ENCODE data around the gene PHC2. TPM values are rescaled to one million over a fixed set of nuclear protein-coding genes. Genes with fewer than 3 reads are reported as not detected.
"Not testable (repeated sequence)": the region's sequence is repeated elsewhere in the genome, so short reads cannot be mapped to it uniquely, and the experiment has no call there.

Gene PHC2
- total RNA-seq, 1 donor from 2014 or later, result 35.5 TPM

DNA sequence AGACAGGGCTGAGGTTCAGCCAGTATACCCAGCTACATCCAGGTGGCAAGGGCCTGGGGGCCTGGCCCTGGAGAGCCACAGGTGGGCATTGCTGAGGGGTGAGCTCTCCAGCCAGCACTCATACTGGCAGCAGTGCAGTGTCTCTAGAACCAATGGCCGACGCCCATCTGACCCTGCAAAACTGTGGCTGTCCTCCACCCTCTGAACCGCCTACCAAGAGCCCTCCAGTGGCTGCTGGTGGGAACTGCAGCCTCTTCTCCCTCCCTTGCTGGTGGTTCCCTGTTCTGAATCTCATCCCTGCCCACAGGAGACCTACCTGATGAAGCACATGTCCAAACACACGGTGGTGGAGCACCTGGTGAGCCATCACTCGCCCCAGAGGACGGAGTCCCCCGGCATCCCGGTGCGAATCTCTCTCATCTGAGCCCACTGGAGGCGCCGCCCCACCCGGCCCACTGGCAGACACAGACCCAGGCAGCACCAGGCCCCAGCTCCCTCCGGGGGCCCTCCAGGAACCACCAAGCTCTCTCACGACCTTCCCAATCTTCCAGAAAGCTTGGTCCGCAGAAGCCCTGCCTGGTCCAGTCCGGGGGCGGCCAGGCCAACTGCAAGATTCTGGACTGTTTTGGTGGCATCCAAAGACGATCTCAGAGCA lies 132.1 kb downstream of the PHC2 start:
- DNase-seq (ENCODE audit: low spot score in 2 of 2) (peak in 1 of 2 donors; percentile 74), FAIRE-seq (no peak)

DNA sequence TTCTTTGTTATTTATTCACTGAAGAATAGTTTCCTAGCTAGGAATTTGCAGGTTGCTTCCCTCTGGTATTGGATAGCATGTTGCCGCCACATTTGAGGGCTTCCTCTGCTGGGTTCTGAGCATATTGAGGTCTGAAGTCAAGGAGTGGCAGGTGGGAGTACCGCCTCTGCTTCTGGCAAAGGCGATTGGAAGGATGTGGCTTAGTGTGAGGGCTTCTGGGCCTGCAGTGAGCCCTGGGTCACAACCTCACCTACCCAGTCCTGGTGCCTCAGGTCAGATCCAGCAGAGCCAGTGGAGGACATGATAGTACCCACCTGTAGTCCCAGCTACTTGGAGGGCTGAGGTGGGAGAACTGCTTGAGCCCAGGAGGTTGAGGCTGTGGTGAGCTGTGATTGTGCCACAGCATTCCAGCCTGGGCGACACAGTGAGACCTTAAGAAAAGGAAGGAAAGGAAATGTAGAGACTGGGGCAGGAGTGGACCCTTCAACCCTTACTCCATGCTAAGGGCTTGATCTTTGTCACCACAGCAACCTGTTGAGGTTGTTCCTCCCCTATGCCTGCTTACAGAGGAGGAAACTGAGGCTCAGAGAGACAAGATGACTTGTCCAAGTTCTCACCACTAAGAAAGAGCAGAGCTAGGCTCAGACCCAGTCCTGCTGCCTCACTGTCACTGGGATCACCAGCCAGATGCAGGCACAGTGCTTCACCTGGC lies 132.8 kb downstream of the PHC2 start:
- no peak for FAIRE-seq
- no peak for DNase-seq (ENCODE audit: low spot score in 2 of 2)

DNA sequence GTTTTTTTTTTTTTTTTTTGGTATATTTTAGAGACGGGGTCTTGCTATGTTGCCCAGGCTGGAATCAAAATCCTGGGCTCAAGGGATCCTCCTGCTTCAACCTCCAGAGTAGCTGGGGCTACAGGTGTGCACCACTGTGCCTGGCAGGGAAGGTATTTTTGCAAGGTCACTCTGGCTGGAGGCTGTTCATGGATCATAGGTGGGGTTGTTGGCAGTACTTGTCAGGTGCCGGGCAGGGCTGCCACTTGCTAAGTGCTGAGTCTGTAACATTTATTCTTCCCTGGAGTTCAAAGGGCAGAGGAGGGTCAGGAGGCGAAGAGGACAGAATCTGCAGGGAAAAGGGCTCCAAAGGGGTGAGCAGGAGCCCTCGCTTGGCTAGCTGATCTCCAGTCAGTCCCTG lies 134.1 kb downstream of the PHC2 start:
- FAIRE-seq (no peak), DNase-seq (ENCODE audit: low spot score in 2 of 2) (no peak)

DNA sequence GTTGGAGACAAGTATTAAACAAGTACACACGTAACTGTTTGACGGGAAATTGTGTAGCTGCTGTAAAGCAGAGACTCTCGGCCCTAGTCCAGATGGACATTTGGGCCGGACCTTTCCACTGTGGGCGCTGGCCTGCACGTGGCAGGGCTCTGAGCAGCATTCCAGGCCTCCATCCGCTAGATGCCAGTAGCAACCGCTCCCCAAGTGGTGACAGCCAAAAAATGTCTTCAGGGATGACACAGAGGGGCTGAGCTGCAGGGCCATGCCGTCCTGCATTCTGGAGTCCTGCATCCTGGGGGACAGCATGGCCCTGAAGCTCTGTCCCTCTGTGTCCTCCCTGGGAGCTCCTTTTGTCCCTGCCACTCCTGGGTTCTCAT lies 134.8 kb downstream of the PHC2 start:
- DNase-seq (ENCODE audit: low spot score in 2 of 2), result no peak

DNA sequence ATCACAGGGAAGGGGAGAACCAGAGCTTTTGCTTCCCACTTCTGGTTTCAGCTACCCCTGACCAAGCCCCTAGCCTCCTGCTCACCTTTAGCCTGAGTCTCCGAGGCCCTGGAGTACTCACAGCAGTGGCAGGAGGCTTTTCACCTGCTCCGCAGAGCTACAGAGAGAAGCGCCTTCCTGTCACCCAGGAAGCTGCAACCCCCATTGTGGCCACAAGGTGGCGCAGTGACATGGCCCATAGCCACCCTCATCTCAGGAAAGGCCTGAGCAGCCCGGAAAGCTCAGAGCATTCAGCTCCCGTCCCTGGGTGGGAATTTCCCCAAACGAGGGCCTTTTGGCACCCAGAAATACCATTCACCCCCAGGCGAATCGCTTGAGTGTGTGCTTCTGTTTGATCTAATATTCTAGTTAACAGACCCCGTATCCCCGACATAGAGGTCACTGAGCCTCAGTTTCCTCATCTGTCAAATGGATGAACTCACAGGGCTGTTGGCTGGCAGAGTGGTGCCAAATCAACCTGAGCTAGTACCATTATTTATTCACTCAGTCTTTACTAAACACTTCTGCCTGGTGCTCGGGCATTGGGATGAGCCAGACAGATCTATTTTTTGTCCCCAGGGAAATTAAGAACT lies 135.3 kb downstream of the PHC2 start:
- peak; percentile 76 to 84 for DNase-seq (ENCODE audit: low spot score in 2 of 2)
- FAIRE-seq, result no peak

More for the DNA sequence above, 134.8 kb downstream of the PHC2 start:
- FAIRE-seq, result no peak

DNA sequence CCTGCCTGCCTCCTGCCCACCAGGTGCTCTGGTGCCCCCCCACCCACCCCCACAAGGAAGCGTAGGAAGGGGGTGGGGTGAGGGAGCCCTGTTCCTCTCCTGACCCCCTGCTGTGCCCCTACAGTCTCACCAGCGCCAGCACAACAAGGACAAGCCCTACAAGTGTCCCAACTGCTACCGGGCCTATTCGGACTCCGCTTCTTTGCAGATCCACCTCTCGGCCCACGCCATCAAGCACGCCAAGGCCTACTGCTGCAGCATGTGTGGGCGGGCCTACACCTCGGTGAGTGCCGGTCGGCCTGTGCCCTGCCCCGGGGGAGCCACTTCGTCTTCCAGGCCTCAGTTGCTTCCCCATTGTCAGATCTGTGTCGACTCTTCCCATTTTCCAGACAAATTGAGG lies 135.9 kb downstream of the PHC2 start:
- no peak for FAIRE-seq
- no peak for DNase-seq (ENCODE audit: low spot score in 2 of 2)

DNA sequence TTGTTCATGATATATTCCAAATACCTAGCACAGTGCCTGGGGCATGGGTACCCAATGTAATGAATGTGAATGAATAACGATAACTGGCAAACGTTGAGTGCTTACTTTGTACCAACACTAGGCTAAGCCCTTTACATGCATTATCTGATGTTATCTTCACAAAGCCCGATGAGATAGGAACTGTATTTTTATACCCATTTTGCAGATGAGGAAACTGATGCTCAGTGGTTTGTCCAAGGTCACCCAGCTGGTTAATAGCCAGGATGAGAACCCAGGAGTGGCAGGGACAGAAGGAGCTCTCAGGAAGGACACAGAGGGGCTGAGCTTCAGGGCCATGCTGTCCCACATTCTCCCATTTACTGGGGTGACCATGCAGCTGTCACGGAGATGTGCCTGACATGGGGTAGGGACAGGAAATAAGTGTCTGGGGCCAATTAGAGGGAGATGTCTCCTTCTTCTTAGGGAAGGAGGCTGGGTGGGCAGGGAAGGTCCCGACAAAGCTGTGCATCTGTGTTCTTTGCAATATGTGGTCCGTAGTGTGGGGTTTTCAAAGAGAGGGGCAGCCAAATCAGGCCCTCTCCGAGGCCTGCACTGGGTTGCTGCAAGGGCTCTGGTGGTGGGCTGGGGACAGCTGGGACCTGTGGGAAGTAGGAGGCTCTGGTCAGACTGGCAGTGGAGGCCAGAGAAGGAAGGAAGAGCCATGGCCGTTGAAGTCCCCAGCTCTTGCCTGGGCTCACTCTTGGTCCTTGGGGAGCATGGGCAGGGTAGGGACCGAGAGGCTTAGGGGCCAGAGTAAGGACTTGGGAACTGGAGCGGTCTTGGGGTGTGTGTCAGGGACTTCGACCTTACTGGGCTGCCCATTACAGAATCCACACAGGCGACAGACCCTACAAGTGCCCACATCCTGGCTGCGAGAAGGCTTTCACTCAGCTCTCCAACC lies 136.6 kb downstream of the PHC2 start:
- FAIRE-seq (no peak), DNase-seq (ENCODE audit: low spot score in 2 of 2) (no peak)

DNA sequence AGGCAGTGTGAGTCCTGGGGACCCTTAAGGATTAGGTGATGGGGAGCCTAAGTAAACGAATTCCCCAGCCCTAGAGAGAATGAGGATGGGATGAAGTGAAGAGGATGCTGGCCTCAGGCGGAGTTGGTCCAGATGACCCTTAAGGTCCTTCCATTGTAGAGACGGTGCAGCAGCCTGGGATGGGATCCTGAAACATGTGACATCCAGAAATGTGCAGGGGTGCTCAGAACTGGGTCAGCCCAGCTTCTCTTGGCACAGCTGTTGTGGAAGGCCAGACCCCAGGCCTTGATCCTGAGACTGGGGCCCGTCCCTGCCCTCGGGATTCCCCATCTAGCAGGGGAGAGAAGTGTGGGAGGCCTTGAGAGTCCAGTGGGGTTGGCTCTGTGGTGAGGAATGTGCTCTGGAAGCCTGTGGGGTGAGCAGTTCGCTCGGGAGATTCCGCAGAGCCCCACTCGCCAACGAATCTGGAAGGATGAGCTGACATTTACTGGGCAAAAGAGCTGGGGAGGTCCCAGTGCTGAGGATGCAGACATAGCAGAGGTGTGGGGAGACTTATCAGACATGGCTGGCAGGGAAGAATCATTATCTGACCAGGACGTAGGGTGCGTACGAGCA lies 138.1 kb downstream of the PHC2 start:
- FAIRE-seq (no peak), DNase-seq (ENCODE audit: low spot score in 2 of 2) (no peak)

DNA sequence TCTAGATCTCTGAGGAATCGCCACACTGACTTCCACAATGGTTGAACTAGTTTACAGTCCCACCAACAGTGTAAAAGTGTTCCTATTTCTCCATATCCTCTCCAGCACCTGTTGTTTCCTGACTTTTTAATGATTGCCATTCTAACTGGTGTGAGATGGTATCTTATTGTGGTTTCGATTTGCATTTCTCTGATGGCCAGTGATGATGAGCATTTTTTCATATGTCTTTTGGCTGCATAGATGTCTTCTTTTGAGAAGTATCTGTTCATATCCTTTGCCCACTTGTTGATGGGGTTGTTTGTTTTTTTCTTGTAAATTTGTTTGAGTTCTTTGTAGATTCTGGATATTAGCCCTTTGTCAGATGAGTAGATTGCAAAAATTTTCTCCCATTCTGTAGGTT lies 140.3 kb downstream of the PHC2 start:
- not testable (repeated sequence) for DNase-seq (ENCODE audit: low spot score in 2 of 2); FAIRE-seq

DNA sequence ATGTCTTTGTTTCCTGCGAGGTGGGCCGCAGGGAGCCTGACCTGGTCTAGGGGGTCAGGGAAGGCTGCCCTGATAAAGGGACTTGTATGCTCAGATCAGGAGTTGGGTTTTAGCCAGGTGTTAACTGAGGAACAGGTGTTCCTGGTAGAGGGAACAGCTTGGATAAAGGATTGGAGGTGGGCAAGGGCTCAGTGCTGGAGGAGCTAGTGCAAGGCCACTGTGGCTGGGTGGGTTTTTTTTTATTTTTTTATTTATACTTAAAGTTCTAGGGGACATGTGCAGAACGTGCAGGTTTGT lies 141.1 kb downstream of the PHC2 start:
- FAIRE-seq (no peak), DNase-seq (ENCODE audit: low spot score in 2 of 2) (no peak)

DNA sequence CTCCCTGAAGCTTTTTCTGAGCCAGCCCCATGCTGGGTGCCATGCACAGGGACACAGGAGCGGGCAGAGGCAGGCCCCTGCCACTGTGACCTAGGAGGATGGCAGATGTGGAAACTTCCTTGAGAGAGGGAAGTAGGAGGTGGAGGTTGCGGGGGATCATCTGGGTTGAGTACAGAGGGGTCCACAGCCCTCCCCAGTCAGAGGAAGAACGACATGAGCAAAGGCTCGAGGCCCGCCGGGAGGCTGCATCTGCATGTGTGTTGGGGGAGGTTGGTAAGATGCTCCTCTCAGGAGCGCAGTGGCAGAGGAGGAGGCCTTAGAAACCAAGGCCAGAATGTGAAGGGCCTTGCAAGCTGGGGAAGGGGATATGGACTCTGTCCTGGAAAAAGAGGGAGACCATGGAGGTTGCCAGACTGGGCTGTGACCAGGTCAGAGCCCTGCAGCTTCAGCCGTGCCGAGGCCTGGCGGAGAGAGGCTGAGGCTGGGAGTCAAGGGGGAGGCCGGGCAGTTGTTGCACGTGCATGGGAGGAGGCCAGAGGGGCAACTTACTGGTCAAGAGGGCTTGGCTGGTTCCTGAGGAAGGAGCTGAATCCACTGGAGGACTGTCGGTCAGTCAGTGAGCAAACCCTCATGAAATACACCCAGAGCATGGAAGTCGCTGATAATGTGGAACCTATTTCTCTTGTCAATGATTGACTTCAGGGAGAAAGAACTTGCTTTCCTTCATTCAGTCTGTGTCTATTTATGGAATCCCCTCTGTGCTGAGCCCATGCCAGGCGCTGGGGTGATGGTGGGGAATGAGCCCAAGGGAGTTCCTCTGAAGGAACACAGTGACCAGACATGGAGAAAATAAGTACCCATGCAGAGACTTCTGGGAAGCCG lies 141.7 kb downstream of the PHC2 start:
- DNase-seq (ENCODE audit: low spot score in 2 of 2) (no peak), FAIRE-seq (no peak)

DNA sequence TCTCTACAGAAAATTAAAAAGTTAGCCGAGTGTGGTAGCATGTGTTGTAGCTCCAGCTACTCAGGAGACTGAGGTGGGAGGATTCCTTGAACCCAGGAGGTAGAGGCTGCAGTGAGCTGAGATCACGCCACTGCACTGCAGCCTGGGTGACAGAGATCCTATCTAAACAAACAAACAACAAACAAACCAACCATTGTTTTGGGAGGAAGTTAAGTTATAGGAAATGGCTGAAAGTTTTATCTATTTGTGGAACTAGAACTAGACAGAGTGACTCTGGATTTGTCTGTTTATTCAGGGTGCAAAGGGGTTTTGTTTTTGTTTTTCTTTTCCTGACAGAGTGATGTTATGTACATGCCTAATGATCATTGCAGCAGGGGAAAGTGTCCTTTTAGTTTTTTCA lies 143.6 kb downstream of the PHC2 start:
- FAIRE-seq, result no peak

DNA sequence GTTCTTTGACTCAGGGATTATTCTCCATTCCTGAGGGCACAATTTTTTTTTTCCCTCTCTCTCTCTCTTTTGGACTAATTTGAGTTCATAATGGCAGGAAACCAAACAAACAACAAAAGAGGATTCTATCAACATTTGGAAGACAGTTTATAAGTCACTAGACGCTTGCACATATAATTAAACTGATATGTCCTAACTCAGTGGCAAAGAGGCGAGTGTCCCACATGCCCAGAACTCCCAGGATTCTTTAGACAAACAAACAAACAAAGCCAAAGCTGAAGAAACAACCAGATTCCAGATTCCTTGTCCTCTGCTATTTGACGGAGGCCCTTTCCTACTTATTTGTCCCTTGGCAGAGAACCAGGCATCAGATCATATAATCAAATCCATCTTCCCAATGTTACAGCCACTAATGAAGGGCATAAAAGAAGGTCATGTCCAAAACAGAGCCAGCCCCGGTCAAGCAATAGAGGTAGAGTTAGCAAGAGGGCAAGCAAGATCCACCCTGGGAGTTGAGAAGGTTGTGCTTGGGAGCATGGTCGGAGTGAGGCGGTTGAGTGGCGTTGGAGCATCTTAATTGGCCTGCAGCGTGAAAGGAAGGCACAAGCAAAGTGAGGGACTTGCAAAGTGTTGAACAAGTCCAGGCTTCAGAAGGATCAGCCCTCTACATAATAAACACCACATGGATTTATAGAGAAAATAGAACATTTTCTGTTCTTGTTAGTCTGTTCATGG lies 144.3 kb downstream of the PHC2 start:
- DNase-seq (ENCODE audit: low spot score in 2 of 2), result no peak
- FAIRE-seq, result no peak

More for the DNA sequence above, 143.6 kb downstream of the PHC2 start:
- DNase-seq (ENCODE audit: low spot score in 2 of 2), result no peak

DNA sequence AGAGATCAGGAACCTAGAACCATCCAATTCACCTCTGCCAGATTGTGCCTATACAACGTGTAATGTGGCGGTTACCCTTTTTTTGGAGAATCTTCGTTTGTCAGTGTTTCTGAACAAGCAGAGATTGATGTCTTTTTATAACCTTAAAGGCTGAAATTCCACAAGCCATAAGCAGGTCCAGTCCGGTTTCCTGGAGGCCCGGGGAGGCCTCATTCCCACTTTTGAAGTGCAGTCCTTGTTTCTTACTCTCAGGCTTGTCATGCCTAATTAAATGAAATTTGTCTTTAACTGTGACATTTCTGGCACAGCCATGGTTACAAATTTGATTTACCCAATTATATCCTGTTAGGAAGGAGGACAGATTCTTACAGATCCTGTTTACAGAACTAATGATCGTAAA lies 146.8 kb downstream of the PHC2 start:
- FAIRE-seq (no peak), DNase-seq (ENCODE audit: low spot score in 2 of 2) (no peak)

DNA sequence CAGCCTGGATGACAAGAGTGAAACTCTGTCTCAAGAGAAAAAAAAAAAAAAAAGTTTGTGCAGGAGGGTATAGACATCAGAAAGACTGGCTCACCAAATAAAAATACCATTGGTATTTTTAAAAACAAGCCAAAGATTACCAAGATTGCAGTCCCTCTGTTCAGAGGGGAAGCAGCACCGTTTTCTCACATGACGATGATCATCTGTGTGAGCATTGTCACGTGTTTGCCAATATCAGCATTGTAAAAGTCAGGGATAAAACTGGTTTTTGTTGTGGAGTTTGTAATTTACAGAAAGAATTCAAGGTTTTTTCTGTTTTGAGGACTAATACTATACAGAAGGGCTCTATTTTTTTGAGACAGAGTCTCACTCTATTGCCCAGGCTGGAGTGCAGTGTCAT lies 148.1 kb downstream of the PHC2 start:
- DNase-seq (ENCODE audit: low spot score in 2 of 2) (no peak), FAIRE-seq (no peak)

DNA sequence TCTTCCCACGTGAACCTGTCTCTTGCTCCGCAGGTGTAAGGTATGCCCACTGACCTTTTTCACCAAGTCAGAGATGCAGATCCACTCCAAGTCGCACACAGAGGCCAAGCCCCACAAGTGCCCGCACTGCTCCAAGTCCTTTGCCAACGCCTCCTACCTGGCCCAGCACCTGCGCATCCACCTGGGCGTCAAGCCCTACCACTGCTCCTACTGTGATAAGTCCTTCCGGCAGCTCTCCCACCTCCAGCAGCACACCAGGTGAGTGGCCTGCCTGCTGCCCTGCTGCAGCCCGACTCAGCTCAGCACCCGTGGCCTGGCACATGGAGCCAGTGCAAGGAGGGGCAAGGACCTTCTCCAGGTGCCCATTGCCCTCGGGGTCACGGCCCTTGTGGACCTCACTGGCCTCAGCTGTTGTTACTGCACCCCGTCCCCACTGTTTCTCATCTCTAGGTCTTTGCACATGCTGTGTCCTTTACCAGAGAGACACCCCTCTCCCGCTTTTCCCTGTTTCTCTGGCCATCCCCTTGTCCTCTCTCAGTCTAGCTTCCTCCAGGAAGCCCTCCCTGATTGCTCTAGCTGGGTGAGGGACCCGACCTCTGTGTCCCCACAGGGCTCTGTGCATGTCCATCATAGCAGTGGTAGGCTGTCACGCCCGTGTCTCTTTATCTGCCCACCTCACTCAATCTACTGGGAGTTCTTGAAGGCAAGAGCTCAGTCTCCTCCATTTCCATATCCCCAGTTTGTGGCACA lies 149.2 kb downstream of the PHC2 start:
- FAIRE-seq (no peak), DNase-seq (ENCODE audit: low spot score in 2 of 2) (no peak)

DNA sequence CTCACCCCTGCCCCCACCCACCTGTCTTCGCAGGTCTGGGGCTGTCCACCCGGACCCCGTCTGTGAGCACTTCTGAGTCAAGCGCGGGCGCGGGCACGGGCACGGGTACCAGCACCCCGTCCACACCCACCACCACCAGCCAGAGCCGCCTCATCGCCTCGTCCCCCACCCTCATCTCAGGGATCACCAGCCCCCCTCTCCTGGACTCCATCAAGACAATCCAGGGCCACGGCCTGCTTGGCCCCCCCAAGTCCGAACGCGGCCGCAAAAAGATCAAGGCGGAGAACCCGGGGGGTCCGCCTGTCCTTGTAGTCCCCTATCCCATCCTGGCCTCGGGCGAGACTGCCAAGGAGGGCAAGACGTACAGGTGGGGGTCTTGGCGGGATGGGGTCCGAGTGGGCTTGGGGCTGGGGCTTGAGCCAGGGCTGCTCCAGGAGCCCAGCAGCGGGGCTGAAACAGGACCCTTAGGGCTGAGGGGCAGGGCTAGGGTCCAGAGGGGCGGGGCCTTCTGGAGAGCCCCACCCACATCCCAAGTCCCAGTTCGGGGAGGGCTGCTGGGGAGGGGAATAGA lies 150.7 kb downstream of the PHC2 start:
- DNase-seq (ENCODE audit: low spot score in 2 of 2) (no peak), FAIRE-seq (no peak)

Measured in frontal cortex (tissue), 4 donors.